HG03558 (cell line): ENCODE measurements around the gene ALDOC.

ENCODE experiments used
- ATAC-seq: cut with Tn5 transposase; IDR thresholded peaks from one replicate; pipeline ENCODE4 v1.9.1; 2021; ENCODE audit warnings: moderate number of reproducible peaks; ENCODE audit not compliant: unreplicated experiment; ENCODE audit errors: extremely low read depth

ALDOC gene

DNA sequence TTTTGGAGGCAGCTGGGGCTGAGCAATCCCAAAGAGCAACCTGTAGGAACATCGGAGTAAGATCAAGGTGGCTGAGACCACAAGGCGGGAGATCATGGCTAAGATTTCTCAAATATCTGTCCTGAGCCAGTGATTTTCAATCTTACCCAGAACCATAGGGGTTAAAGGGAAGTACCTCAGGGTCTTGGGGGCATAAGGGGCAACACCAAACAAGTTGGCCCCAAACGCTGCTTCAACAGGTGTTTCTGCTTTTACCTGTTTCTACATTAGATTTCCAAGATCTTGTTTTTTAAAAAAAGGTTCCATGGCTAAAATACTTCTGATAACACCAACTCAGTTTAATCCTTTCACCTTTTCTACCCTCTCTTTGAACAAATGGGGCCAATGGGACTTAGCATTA is 21.7 kb downstream of the ALDOC start:
- no peak for ATAC-seq

GRCh38 chr17:28554565-28554964 is 22.1 kb downstream of the ALDOC start:
- no peak for ATAC-seq

DNA sequence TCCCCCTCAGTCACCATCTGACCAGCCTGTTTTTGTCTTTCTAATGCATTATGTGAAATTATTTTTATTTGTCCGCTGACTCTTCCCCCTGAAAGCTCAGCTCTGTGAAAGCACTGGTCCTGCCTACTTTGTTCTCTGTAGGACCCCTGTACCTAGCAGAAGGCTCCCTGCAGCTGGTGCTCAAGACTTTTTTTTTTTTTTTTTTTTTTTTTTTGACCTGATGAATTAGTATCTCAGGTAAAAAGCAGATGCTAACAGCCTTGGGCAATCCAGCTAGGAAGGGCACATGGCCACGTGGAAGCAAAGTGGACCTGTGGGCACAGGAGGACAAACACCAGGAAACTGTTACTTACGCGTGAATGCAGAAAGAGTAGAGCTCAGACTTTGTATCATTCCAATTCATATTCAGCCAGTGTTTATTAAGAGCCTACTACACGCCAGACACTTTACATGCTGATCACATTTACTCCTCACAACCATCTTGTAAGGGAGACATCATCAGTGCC is 23.6 kb downstream of the ALDOC start:
- no peak for ATAC-seq

DNA sequence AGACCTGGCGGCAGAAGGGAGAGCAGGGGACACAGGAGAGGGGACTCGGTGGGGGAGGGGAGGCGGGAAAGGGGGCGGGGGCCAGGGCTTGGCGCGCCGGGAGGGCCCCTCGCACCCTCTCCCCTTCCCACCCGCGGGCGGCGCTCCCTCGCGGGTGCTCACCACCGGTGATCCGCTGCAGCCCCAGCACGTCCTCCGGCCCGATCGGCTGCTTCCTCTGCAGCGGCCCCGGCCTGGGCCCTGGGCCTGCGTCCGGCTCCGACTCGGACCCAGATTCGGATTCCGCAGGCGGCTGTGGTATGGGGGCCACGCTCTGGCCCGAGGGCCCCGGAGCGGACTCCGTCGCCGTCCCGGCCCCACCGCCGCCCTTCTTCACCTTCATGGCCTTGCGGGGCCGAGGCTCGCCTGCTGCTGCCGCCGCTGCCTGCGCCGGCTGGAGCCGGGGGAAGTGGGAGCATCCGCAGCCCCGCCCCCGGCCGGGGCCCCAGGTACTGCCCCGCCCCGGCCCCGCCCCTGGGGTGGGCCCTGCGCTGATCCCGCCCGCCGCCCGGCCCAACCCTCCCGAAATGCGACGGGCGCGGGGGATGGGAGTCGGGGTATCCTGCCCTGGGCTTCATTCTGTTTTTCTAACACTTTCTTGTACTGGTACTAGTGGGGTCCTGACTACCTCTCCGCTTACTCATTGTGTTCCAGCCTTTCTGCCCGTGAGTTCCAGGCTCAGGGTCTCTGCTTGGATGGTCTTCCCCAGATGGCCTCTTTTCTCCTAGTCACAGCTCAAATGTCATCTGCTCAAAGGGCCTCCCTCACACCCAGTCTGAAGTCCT is 24.3 kb downstream of the ALDOC start, which contains the start of gene UNC119:
UNC119 (minus strand) TSS at position 449 of the 824 bp plus-strand sequence; CDS start at position 382, 67 bp downstream.
- no peak for ATAC-seq

DNA sequence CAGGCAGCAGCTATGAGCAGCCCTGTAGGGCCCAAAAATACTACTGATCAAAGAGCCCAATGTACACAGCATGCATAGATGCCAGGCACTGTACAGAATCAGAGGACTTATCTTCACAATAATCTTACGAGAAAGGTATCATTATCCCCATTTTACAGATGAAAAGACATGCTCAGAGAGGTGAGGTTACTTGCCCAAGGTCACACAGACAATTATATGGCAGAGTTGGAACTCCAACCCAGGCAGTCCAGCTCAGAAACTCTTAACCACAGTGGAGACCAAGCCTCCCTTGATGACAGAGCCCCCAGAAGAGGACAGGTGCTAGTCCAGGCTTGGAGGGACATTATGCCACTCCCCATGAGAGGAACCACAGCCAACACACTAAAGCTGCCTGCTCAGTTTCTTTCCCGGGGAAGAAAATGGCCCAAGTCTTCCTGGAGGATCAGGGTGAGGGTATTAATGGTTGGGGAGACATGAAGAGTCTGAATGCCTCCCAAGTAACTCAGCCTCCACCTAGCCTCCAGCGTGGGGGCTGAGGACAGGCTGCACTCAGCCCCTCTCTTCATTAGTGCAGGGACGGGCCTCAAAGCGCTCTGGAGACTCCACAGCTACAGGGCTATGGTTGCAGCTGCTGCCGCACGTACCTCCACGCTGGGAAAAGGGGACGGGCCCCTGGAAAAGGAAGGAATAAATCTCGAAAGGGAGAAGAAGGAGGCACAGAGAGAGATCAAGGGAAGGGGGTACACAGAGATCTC is 25.1 kb downstream of the ALDOC start:
- no peak for ATAC-seq

- ATAC-seq: no peak
Observed at GRCh38 chr17:28550858-28551257, 25.8 kb downstream of the ALDOC start.

- ATAC-seq: no peak
Observed at GRCh38 chr17:28549236-28550132, 27.2 kb downstream of the ALDOC start.

DNA sequence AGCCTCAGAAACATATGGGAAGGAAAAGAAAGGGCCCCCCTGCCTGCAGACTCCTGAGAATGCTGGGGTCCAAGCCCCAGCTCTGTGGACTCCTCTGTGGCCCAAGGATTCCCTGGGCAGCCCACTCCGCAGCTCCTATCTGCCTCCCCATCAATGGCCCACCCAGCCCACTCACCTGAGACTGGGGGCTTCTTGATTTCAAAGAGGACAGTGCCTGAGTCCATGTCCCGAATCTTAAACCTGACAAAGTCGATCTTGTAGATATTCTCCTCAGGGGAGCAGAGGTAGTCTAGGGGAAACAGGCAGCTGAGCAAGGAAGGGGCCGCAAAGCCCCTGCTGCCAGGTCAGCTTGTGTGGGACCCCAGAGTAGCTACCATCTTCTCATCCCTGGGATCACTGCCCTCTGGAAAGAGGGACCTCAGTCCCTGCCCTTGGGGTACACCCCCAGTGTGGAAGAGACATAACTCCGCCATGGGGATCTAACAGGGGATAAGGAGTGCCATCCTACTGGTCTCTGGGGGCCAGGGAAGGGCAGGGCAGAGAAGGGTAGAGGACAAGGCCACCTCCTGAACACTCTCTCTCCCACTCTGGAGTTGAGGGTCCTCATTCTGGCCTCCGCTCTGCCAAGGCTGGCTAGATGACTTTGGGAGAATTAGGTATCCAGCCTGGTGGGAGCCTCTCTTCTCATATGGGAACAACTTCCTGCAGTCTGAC is 28.1 kb downstream of the ALDOC start:
- no peak for ATAC-seq

GRCh38 chr17:28547623-28548416 is 28.9 kb downstream of the ALDOC start:
- ATAC-seq: no peak

GRCh38 chr17:28547096-28547622 is 29.5 kb downstream of the ALDOC start:
- ATAC-seq: no peak

DNA sequence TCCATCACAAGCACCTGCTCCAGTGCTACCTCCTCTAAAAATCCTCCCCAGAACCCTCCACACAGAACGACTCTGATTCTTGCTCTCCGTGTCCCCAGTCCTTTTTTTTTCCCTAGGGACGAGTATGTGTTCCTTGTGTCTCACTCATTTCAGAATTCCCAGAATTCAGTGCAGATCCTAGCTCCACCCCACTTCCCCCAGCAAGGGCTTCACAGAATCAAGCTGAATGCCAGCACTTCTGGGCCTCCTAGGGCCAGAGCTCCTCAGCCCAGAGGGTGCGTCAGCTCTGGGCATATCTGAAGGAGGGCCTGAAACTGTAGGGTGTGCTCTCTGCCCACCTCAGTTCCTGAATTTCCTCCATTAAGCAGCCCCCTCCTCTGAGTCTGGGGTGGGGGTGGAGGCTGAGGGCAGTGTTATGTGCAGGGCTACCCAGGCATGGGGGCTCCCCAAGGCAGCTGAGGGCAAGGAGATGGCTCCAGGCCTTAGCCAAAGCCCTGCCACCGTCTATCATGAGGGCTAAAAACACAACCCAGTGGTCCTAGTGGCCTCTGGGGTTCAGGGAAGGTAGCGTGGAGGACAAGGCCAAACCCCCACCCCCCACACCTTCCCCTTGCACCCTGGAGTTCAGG is 30.8 kb downstream of the ALDOC start:
- ATAC-seq: no peak

DNA sequence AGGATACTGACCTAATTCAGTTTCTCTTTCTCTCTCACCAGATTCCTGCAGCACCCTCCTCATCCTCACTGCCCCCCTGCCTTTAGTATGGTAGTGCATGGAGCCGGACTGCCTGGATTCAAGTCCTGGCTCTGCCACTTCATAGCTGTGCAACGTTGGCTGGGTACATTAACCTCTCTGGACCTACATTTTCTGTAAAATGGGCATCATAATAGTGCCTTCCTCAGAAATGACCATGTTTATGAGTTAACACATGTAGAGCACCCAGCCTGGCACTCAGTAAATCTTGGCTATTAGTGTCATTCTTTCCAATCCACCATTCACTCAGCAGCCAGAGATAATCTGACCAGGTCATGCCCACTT is 31.6 kb downstream of the ALDOC start:
- no peak for ATAC-seq

DNA sequence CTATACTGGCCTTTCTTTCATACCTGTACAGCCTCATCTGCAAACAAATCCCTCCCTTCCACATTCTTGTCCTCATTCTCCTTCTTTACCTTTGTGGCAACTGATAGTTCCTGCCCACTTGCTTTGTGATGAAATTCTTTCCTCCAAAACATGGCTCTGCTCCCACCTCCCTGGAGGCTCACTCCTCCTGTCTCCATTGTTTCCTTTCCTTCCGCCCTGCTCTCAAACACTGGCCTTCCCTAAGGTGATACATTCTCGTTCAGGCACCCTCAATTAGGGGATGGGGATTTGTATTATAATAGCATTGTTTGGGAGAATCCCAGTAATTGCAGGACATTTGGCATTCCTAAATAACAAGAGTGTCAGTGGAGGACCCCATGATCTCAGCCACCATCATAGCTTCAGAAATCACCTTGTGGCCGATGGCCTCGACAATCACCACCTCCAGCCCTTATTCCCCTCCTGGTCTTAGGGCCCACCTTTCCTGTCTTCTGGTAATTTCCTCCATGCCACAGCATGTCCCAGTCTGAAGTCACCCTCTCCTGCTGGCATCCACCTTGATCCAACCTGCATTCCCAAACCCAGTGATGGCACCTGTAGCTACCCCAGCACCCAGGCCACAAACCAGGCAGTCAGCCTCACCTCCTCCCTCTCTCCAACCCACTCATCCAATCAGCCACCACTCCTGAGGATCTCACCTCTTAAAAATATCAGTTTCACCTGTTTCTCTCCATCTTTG is 32.1 kb downstream of the ALDOC start:
- ATAC-seq: no peak

DNA sequence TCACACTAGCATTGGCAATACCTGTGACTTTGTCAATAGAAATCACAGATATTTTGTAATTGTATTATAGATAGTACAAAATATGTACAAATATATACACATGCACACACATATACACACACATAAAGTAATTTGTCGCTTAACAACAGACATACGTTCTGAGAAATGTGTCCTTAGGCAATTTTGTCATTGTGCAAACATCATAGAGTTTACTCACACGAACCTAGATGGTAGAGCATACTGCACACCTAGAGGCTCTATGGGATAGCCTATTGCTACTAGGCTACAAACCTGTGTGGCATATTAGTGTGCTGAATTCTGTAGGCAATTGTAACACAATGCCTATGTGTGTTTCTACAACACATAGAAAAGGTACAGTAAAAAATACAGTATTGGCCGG is 35.3 kb downstream of the ALDOC start:
- no peak for ATAC-seq

- no peak for ATAC-seq
Observed at GRCh38 chr17:28540231-28540630, 36.5 kb downstream of the ALDOC start.

DNA sequence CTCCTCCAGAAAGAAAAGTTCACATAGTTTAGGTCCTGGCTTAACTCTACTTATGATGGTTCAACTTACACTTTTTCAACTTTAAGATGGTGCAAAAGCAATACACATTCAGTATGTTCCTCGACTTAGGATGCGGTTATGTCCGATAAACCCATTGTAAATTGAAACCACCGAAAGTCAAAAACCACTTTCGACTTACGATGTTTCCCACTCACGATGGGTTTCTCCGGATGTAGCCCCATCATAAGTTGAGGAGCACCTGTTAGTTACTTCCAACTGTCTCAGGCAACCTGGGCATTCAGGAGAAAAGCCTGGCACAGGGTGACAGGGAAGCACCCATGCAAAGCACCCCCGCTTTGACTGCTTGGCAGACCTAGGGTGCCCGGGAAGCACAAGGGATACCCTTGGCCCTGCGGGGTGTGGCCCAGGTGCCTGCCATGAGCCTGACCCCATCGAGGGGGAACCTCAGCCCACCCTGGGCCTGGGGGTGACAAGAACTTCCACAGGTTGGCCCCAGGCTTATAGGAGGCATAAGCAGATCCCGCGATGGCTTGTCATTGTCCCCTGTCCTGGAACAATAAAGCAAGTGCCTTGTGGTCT is 38.3 kb downstream of the ALDOC start:
- no peak for ATAC-seq

DNA sequence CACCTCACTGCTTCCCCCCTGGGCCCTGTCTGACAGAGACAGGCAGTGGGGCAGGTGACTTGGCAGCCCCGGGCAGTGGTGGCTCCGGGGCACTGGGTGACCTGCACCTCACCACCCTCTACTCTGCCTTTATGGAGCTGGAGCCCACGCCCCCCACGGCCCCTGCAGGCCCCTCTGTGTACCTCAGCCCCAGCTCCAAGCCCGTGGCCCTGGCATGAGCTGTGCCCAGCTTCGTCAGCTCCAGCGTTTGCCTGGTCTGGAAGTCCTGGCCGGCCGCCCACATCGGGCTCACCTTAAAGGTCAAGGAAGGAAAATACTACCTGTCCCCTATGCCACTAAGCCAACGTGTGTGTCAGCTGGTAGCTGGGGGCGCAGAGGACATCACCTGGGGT is 39.5 kb downstream of the ALDOC start:
- no peak for ATAC-seq
